Esophagus muscularis mucosa (tissue), 4 donors: ENCODE measurements around the gene A1BG. TPM values are rescaled to one million over a fixed set of nuclear protein-coding genes. Genes with fewer than 3 reads are reported as not detected.

ENCODE experiments used
- DNase-seq: peaks from one replicate; pipeline ENCODE4 v3.0.0-alpha.2; 2017; ENCODE audit errors: extremely low spot score
- H3K27ac ChIP-seq, 4 donors: fragments of 200-600 bp; sonication (generic); replicated peaks in 1 of 4; 1 replicate in 3 of 4; 2 replicates in 1 of 4; pipeline ENCODE4 v1.5.1; 2016 to 2019; ENCODE audit warnings: mild to moderate bottlenecking in 1 of 4
- H3K27me3 ChIP-seq, 4 donors: fragments of 200-600 bp; sonication (generic); one replicate each; pipeline versions ENCODE4 v1.5.1 to v1.6.0; 2016 to 2019
- H3K36me3 ChIP-seq, 4 donors: fragments of 200-600 bp; sonication (generic); one replicate each; pipeline ENCODE4 v1.5.1; 2016 to 2019
- H3K4me1 ChIP-seq, 4 donors: fragments of 200-600 bp; sonication (generic); one replicate each; pipeline ENCODE4 v1.5.1; 2016 to 2019
- H3K4me3 ChIP-seq, 4 donors: fragments of 200-600 bp; sonication (generic); 1 replicate in 2 of 4; 2 replicates in 2 of 4; pipeline ENCODE4 v1.5.1; 2016 to 2019; ENCODE audit warnings: mild to moderate bottlenecking in 4 of 4, moderate library complexity in 1 of 4
- H3K9me3 ChIP-seq, 4 donors: fragments of 200-600 bp; sonication (generic); 1 replicate in 3 of 4; 2 replicates in 1 of 4; pipeline ENCODE4 v1.5.1; 2016 to 2019
- CTCF ChIP-seq, 3 experiments: fragments of 200-600 bp in 2 of 3; fragments of 450-650 bp in 1 of 3; sonication (generic) in 2 of 3; IDR thresholded peaks; one replicate each; pipeline ENCODE4 v1.5.1; 2017 to 2019; ENCODE audit warnings: antibody characterized with exemption in 3 of 3, mild to moderate bottlenecking in 2 of 3, moderate library complexity in 1 of 3
- EP300 ChIP-seq: sonication (generic); formaldehyde crosslinking; IDR thresholded peaks from one replicate; pipeline ENCODE4 v1.6.1; 2017; ENCODE audit warnings: antibody characterized with exemption
- POLR2A ChIP-seq: fragments of 450-650 bp; IDR thresholded peaks from one replicate; pipeline ENCODE4 v1.6.1; 2017; ENCODE audit warnings: antibody characterized with exemption, moderate library complexity, mild to moderate bottlenecking, low read depth
- POLR2AphosphoS5 ChIP-seq, 2 donors: sonication (generic); formaldehyde crosslinking; IDR thresholded peaks; one replicate each; pipeline ENCODE4 v1.6.1; 2017; ENCODE audit warnings: antibody characterized with exemption in 2 of 2
- WGBS: methylation state at CpG from one replicate; pipeline ENCODE4 v1.1.5; 2018; 5-methylcytosine and 5-hydroxymethylcytosine counted together
- intact Hi-C: fragments of 100-400 bp; cut with DNase I; formaldehyde crosslinking; loops from one replicate; pipeline ENCODE4 v1.15.1; 2023
- small RNA-seq, 3 donors: library from RNA; depleted of rRNA; stranded (forward); fragments of <200 nt; gene quantifications; one replicate each; pipeline ENCODE3, GENCODE V24; 2016
- total RNA-seq, 4 donors: library from RNA; depleted of rRNA; stranded (reverse); fragments of >200 nt; gene quantifications; one replicate each; pipeline versions ENCODE4 v1.1.0 to v1.2.1, GENCODE V29; 2016

The A1BG gene
- total RNA-seq, 4 donors from 2014 or later: 0.83 to 12.1 (median 9.5) TPM

- no peak for DNase-seq
- H3K27me3 ChIP-seq: no peaks in the 10 kb centered on the region
- TF ChIP-seq CTCF (IDR thresholded peaks at IDR 0.05): no peak
- TF ChIP-seq POLR2AphosphoS5 (IDR thresholded peaks at IDR 0.05): no peak
- no peak for TF ChIP-seq POLR2A
- TF ChIP-seq EP300: no peak
- no peak overlapping the region for H3K4me3 ChIP-seq
- no peak overlapping the region for H3K27ac ChIP-seq
- intact Hi-C loops: no loop called here
- WGBS: 94% methylated on average over 7 of the region's 7 CpGs
- peaks cover 5 to 52% (median 19%) of the 10 kb centered on the region in 4 donors for H3K9me3 ChIP-seq
- peaks cover 53 to 95% (median 90%) of the 10 kb centered on the region in 4 donors for H3K36me3 ChIP-seq
- no peaks in the 10 kb centered on the region for H3K4me1 ChIP-seq
Measured at GRCh38 chr19:58296104-58296503, 57.2 kb downstream of the A1BG start.

Small RNA genes within 50 kb of the gene (small RNA-seq; reads per million reads assigned to genes)
- gene MIR4754 (0 reads per million in 3 donors), gene MIR6806 (0 to 0.37 (median 0) reads per million in 3 donors), gene RNA5SP473 (0 to 0.93 (median 0.34) reads per million in 3 donors)

Other genes with a start within 250 kb of the A1BG start
- gene ZNF329, start 202.7 kb downstream of the A1BG start, total RNA-seq: 10 to 100 TPM in 2 of 4 donors, 1 to 10 TPM in 2; 8.3 to 14.0 (median 10.8) TPM
- gene ZNF274, start 170.4 kb downstream of the A1BG start, total RNA-seq: 10 to 100 TPM; 18.7 to 27.8 (median 22.8) TPM
- gene ZNF544, start 124.6 kb downstream of the A1BG start, total RNA-seq: 10 to 100 TPM; 29.5 to 38.8 (median 37.6) TPM
- 10 to 100 TPM in 2 of 4 donors, 1 to 10 TPM in 2; 8.1 to 12.3 (median 10.3) TPM for gene ZNF8, start 74.5 kb downstream of the A1BG start, total RNA-seq
- 10 to 100 TPM; 32.9 to 53.0 (median 38.0) TPM for gene ERVK3-1, start 48.1 kb downstream of the A1BG start, total RNA-seq
- gene ZSCAN22, start 26.5 kb downstream of the A1BG start, total RNA-seq: 1 to 10 TPM; 2.9 to 4.9 (median 3.6) TPM
- 1 to 10 TPM in 1 of 4 donors, under 1 TPM in 3; 0.42 to 1.1 (median 0.92) TPM for gene ZNF497, start 9.3 kb upstream of the A1BG start, total RNA-seq
- gene ZNF837, start 27.5 kb upstream of the A1BG start, total RNA-seq: 1 to 10 TPM; 1.5 to 3.7 (median 2.1) TPM
- 1,000 to 10,000 TPM; 1,137 to 2,200 (median 1,582) TPM for gene RPS5, start 33.8 kb upstream of the A1BG start, total RNA-seq
- not detected for gene RNF225, start 42.2 kb upstream of the A1BG start, total RNA-seq
- 10 to 100 TPM; 11.6 to 24.2 (median 18.9) TPM for gene ZNF584, start 55.2 kb upstream of the A1BG start, total RNA-seq
- gene ZNF132, start 86.7 kb upstream of the A1BG start, total RNA-seq: 1 to 10 TPM; 3.7 to 6.7 (median 4.5) TPM
- gene ZNF324B, start 98.1 kb upstream of the A1BG start, total RNA-seq: 1 to 10 TPM; 7.1 to 9.7 (median 8.3) TPM
- gene ZNF324, start 113.6 kb upstream of the A1BG start, total RNA-seq: 10 to 100 TPM; 12.9 to 21.8 (median 15.6) TPM
- gene ZNF446, start 122.9 kb upstream of the A1BG start, total RNA-seq: 10 to 100 TPM; 13.7 to 20.4 (median 17.0) TPM
- gene SLC27A5, start 158.5 kb upstream of the A1BG start, total RNA-seq: 10 to 100 TPM in 1 of 4 donors, 1 to 10 TPM in 3; 3.8 to 10.8 (median 4.6) TPM
- 10 to 100 TPM in 2 of 4 donors, 1 to 10 TPM in 2; 8.8 to 20.0 (median 12.1) TPM for gene ZBTB45, start 166.3 kb upstream of the A1BG start, total RNA-seq
- gene TRIM28, start 190.6 kb upstream of the A1BG start, total RNA-seq: 100 to 1,000 TPM; 152 to 319 (median 264) TPM
- gene CHMP2A, start 201.6 kb upstream of the A1BG start, total RNA-seq: 100 to 1,000 TPM; 124 to 145 (median 141) TPM
- 10 to 100 TPM; 36.1 to 54.9 (median 45.8) TPM for gene UBE2M, start 205.1 kb upstream of the A1BG start, total RNA-seq
- gene MZF1, start 219.8 kb upstream of the A1BG start, total RNA-seq: 10 to 100 TPM; 20.5 to 29.3 (median 22.4) TPM